K562 (cell line): ENCODE results near the gene ARHGAP10. TPM values are rescaled to one million over a fixed set of nuclear protein-coding genes. Genes with fewer than 3 reads are reported as not detected.

Experiments
- ATAC-seq: fragments of 200-7000 bp; cut with Tn5 transposase; 3 replicates; pipeline ENCODE4 v1.9.1; 2020; ENCODE audit warnings: moderate library complexity
- BruUV-seq: library from RNA; stranded (reverse); fragments of 400-500 nt; replicated peaks from 2 replicates; lab custom pipeline; 2021; lab: Mats Ljungman, UMichigan
- CTCF ChIA-PET: fragments of 300-600 bp; formaldehyde crosslinking; extraction: SDS; loops from one replicate; lab custom pipeline; 2021; ENCODE audit warnings: low intra/inter-chr PET ratio; lab: Yijun Ruan, JAX
- POLR2A ChIA-PET: fragments of 300-600, 350-650 bp; sonication (Branson Sonifier 250); formaldehyde crosslinking; extraction: SDS; loops from one replicate; lab custom pipeline; 2021; ENCODE audit warnings: antibody characterized with exemption, inconsistent platforms; lab: Yijun Ruan, JAX
- DNase-seq, 4 experiments: peaks; one replicate each; pipeline versions ENCODE4 v3.0.0 to v3.0.0-alpha.2; 2011 to 2018; ENCODE audit warnings: low spot score in 3 of 4, mixed read lengths in 3 of 4; ENCODE audit errors: extremely low read depth in 1 of 4
- FAIRE-seq: peaks from 2 replicates; lab custom pipeline; 2011; peaks lifted over from hg19 to GRCh38; lab: Jason Lieb, UNC
- H2AFZ ChIP-seq: 2 replicates; pipeline ENCODE4 v1.6.0; 2011; ENCODE audit warnings: low read depth, low read length, control low read depth, inconsistent platforms
- H3K27ac ChIP-seq: fragments of 200-600 bp; 3 replicates; pipeline ENCODE4 v1.8.0; 2011; ENCODE audit warnings: low read depth, mild to moderate bottlenecking, control low read depth, inconsistent platforms, low read length, moderate library complexity, mixed read lengths; ENCODE audit errors: extremely low read depth
- H3K27me3 ChIP-seq, 2 experiments: fragments of 300-600 bp in 1 of 2; 2 replicates in 1 of 2; 3 replicates in 1 of 2; pipeline versions ENCODE4 v1.6.0 to v1.8.0; 2011; ENCODE audit warnings: inconsistent platforms in 2 of 2, low read length in 2 of 2, mild to moderate bottlenecking in 1 of 2, mixed read lengths in 1 of 2, moderate library complexity in 1 of 2; ENCODE audit not compliant: control insufficient read depth in 2 of 2, insufficient read depth in 2 of 2
- H3K36me3 ChIP-seq: fragments of 300-600 bp; 3 replicates; pipeline ENCODE4 v1.8.0; 2011; ENCODE audit warnings: mild to moderate bottlenecking, low read length, inconsistent platforms; ENCODE audit not compliant: control insufficient read depth, insufficient read depth
- H3K4me1 ChIP-seq, 2 experiments: fragments of 200-600 bp in 1 of 2; replicated peaks in 1 of 2; 2 replicates in 1 of 2; 3 replicates in 1 of 2; pipeline versions ENCODE4 v1.5.1 to v1.8.0; 2011; ENCODE audit warnings: inconsistent platforms in 2 of 2, low read length in 2 of 2, mild to moderate bottlenecking in 1 of 2, mixed read lengths in 1 of 2, moderate library complexity in 1 of 2; ENCODE audit not compliant: control insufficient read depth in 2 of 2, insufficient read depth in 2 of 2
- H3K4me2 ChIP-seq: 2 replicates; pipeline ENCODE4 v1.6.1; 2011; ENCODE audit warnings: low read length, control low read depth, inconsistent platforms, mixed read lengths; ENCODE audit not compliant: insufficient read depth
- H3K4me3 ChIP-seq: fragments of 200-600 bp; sonication (generic), shearing (Covaris generic); 2 replicates; pipeline ENCODE4 v1.5.1; 2016; ENCODE audit warnings: control low read depth, inconsistent platforms
- H3K79me2 ChIP-seq: fragments of 200-600 bp; 3 replicates; pipeline ENCODE4 v1.8.0; 2011; ENCODE audit warnings: low read length, inconsistent platforms; ENCODE audit not compliant: control insufficient read depth, insufficient read depth
- H3K9ac ChIP-seq, 2 experiments: 2 replicates each; pipeline versions ENCODE4 v1.6.0 to v1.6.1; 2011; ENCODE audit warnings: low read depth in 2 of 2, low read length in 2 of 2, control low read depth in 1 of 2, inconsistent platforms in 1 of 2, mild to moderate bottlenecking in 1 of 2, mixed read lengths in 1 of 2; ENCODE audit not compliant: insufficient read depth in 1 of 2
- H3K9me1 ChIP-seq: one replicate; pipeline ENCODE4 v1.6.0; 2011; ENCODE audit warnings: inconsistent platforms, mild to moderate bottlenecking, low read length, moderate library complexity; ENCODE audit not compliant: control insufficient read depth, insufficient read depth
- H3K9me3 ChIP-seq: replicated peaks from 2 replicates; pipeline ENCODE4 v1.5.1; 2011; ENCODE audit warnings: low read depth, low read length, inconsistent platforms; ENCODE audit not compliant: control insufficient read depth, insufficient read depth
- H4K20me1 ChIP-seq: replicated peaks from 2 replicates; pipeline ENCODE4 v1.6.1; 2011; ENCODE audit warnings: low read length, inconsistent platforms, mixed read lengths; ENCODE audit not compliant: control insufficient read depth, insufficient read depth
- ATF7 ChIP-seq: fragments of 450-650 bp; IDR thresholded peaks from 2 replicates; pipeline ENCODE4 v1.7.1; 2014; ENCODE audit warnings: mild to moderate bottlenecking, moderate library complexity
- E2F4 ChIP-seq: sonication (generic); formaldehyde crosslinking; IDR thresholded peaks from 2 replicates; pipeline ENCODE4 v1.8.0; 2022; ENCODE audit warnings: mild to moderate bottlenecking, low read depth, missing genetic modification reagents
- HNRNPLL ChIP-seq: fragments of 200-400 bp; formaldehyde crosslinking; IDR thresholded peaks from 2 replicates; pipeline ENCODE4 v1.6.1; 2017; ENCODE audit warnings: low read length, low read depth, mild to moderate bottlenecking; ENCODE audit not compliant: poor library complexity, severe bottlenecking
- PURB ChIP-seq: sonication (generic); formaldehyde crosslinking; IDR thresholded peaks from 2 replicates; pipeline ENCODE4 v1.9.0; 2021; ENCODE audit warnings: low read depth, mild to moderate bottlenecking, missing genetic modification reagents
- XRCC4 ChIP-seq: IDR thresholded peaks from one replicate; pipeline ENCODE4 v1.6.1; 2011; ENCODE audit not compliant: insufficient read depth, insufficient read length; ENCODE audit errors: extremely low read depth
- ZNF212 ChIP-seq: fragments of 450-650 bp; formaldehyde crosslinking; IDR thresholded peaks from 2 replicates; pipeline ENCODE4 v1.4.0; 2020; ENCODE audit warnings: mild to moderate bottlenecking
- WGBS: fragments of 100-300 bp; shearing (Covaris generic); methylation state at CpG from one replicate; pipeline ENCODE4 v1.1.6; 2016; ENCODE audit warnings: low coverage, mixed read lengths; ENCODE audit not compliant: insufficient coverage; ENCODE audit errors: missing lambda C conversion rate; 5-methylcytosine and 5-hydroxymethylcytosine counted together
- in situ Hi-C: fragments of 300-500 bp; cut with MboI; formaldehyde crosslinking; loops from 4 replicates; pipeline ENCODE4 v1.15.0; 2018; ENCODE audit warnings: inconsistent platforms, mixed read lengths
- intact Hi-C: fragments of 100-400 bp; cut with micrococcal nuclease; formaldehyde crosslinking; loops from 2 replicates; pipeline ENCODE4 v1.14.2; 2022
- polyA plus RNA-seq, 8 experiments: library from polyadenylated mRNA; depleted of rRNA in 4 of 8; stranded (reverse) in 5 of 8; unstranded in 3 of 8; fragments of >200 nt; fragmentation: Nextera tagmentation in 2 of 8; fragmentation: Illumina TruSeq in 1 of 8; extraction: Ambion mirVana in 2 of 8; extraction: Trizol in 1 of 8; gene quantifications; 2 replicates each; pipeline versions ENCODE4 v1.2.1 to v1.2.3, GENCODE V29; 2011 to 2014; ENCODE audit warnings: inconsistent platforms in 1 of 8, missing spikeins in 1 of 8
- total RNA-seq, 7 experiments: library from RNA; depleted of rRNA in 6 of 7; stranded (reverse); fragments of >200 nt in 6 of 7; fragmentation: Illumina TruSeq in 2 of 7; extraction: Trizol in 2 of 7; gene quantifications; 2 replicates each; pipeline versions ENCODE4 v1.2.1 to v1.2.3, GENCODE V29; 2011 to 2021; ENCODE audit warnings: low replicate concordance in 1 of 7

Gene ARHGAP10
- total and polyA plus RNA-seq, 9 of the 15 experiments (the other 6 are each of a cell fraction or from before 2014, with no cell fraction given): 0.03 to 0.22 (median 0.06) TPM; not detected in 3

GRCh38 chr4:147693218-147693617, 38.7 kb upstream of the ARHGAP10 start:
- Histone ChIP-seq H3K27ac (no peak overlapping the region), H3K27me3 (peaks cover 15 to 17% of the 10 kb centered on the region in 2 experiments; a peak in 4 of 5 replicates), H3K4me3 (no peak overlapping the region), H4K20me1 (no peaks in the 10 kb centered on the region), H3K36me3 (no peaks in the 10 kb centered on the region), H3K9ac (no peak overlapping the region), H3K4me2 (no peak overlapping the region), H3K9me3 (no peaks in the 10 kb centered on the region)
- in situ Hi-C loops: no loop called here
- no peak for ATAC-seq
- no peak for TF ChIP-seq HNRNPLL
- no peak for TF ChIP-seq PURB
- TF ChIP-seq E2F4: no peak
- TF ChIP-seq ATF7: no peak
- TF ChIP-seq XRCC4: no peak
- TF ChIP-seq ZNF212 (CRISPR knock-in tag): no peak
- TF ChIP-seq, all 486 proteins: peak for 0
- intact Hi-C loops: loop anchor here (2.0 to 10.0 kb wide), 2 partner anchors 168 to 174 kb away; no protein-coding TSS in a partner anchor
- FAIRE-seq (no peak), DNase-seq (no peak)
- Histone ChIP-seq H3K79me2 (no peaks in the 10 kb centered on the region), H3K4me1 (no peaks in the 10 kb centered on the region), H2AFZ (no peak overlapping the region), H3K9me1 (no peaks in the 10 kb centered on the region)
- ChIA-PET POLR2A (no interaction called here), CTCF (interaction anchor here (1.3 kb wide), 1 partner anchor 174 kb away, joined by 11 read pairs; no protein-coding TSS in a partner anchor)
- no TSS peak for BruUV-seq
- 0% methylated on average over 3 of the region's 3 CpGs for WGBS
